Mononuclear cell (primary cell): ENCODE data around the gene LMNB1. TPM values are rescaled to one million over a fixed set of nuclear protein-coding genes. Genes with fewer than 3 reads are reported as not detected.
"Not testable (repeated sequence)": the region's sequence is repeated elsewhere in the genome, so short reads cannot be mapped to it uniquely, and the experiment has no call there.

Experiments
- H3K27me3 ChIP-seq: 2 replicates; pipeline ENCODE4 v1.6.0; 2011; ENCODE audit warnings: low read length, control low read depth; ENCODE audit not compliant: insufficient read depth
- H3K4me1 ChIP-seq: 2 replicates; pipeline ENCODE4 v1.5.1; 2011; ENCODE audit warnings: mild to moderate bottlenecking, low read length, control low read depth; ENCODE audit not compliant: insufficient read depth
- H3K4me3 ChIP-seq: 2 replicates; pipeline ENCODE4 v1.5.1; 2011; ENCODE audit warnings: mild to moderate bottlenecking, low read length, moderate library complexity
- H3K9me3 ChIP-seq: 2 replicates; pipeline ENCODE4 v1.5.1; 2011; ENCODE audit warnings: low read depth, mild to moderate bottlenecking, control low read depth, low read length
- total RNA-seq: library from RNA; depleted of rRNA; stranded (reverse); fragments of >200 nt; gene quantifications from one replicate; pipeline ENCODE4 v1.2.3, GENCODE V29; 2012

LMNB1 gene
- total RNA-seq, 1 donor, result 54.5 TPM

GRCh38 chr5:126763371-126763770 is 13.6 kb upstream of the LMNB1 start:
- no peaks in the 10 kb centered on the region for H3K27me3 ChIP-seq
- H3K4me3 ChIP-seq, result no peak overlapping the region
- peaks cover 53% of the 10 kb centered on the region for H3K4me1 ChIP-seq
- H3K9me3 ChIP-seq, result no peaks in the 10 kb centered on the region

- Histone ChIP-seq H3K4me1 (no peaks in the 10 kb centered on the region), H3K9me3 (no peaks in the 10 kb centered on the region), H3K4me3 (no peak overlapping the region), H3K27me3 (no peaks in the 10 kb centered on the region)
These were observed 7.2 kb upstream of the LMNB1 start for GRCh38 chr5:126769703-126770102.

- H3K4me1 ChIP-seq, result peaks cover 15% of the 10 kb centered on the region
- H3K4me3 ChIP-seq, H3K27me3 ChIP-seq, H3K9me3 ChIP-seq: not testable (repeated sequence)
These were observed 3.4 kb upstream of the LMNB1 start for GRCh38 chr5:126773536-126773935.

- not testable (repeated sequence) for H3K9me3 ChIP-seq, H3K27me3 ChIP-seq, H3K4me3 ChIP-seq
- peaks cover 25% of the 10 kb centered on the region for H3K4me1 ChIP-seq
These were observed 2.3 kb upstream of the LMNB1 start for GRCh38 chr5:126774595-126774994.

- Histone ChIP-seq H3K9me3 (no peaks in the 10 kb centered on the region), H3K27me3 (no peaks in the 10 kb centered on the region), H3K4me3 (peak overlapping the region; percentile 89), H3K4me1 (peaks cover 38% of the 10 kb centered on the region)
These were observed 480 bp downstream of the LMNB1 start for GRCh38 chr5:126777257-126777974.

- Histone ChIP-seq H3K4me1 (peaks cover 38% of the 10 kb centered on the region), H3K27me3 (no peaks in the 10 kb centered on the region), H3K9me3 (no peaks in the 10 kb centered on the region), H3K4me3 (peak overlapping the region; percentile 89)
These were observed 1.2 kb downstream of the LMNB1 start for GRCh38 chr5:126777975-126778674.

- no peaks in the 10 kb centered on the region for H3K9me3 ChIP-seq
- peaks cover 38% of the 10 kb centered on the region for H3K4me1 ChIP-seq
- H3K4me3 ChIP-seq, result peak overlapping the region; percentile 89
- H3K27me3 ChIP-seq, result no peaks in the 10 kb centered on the region
These were observed 1.9 kb downstream of the LMNB1 start for GRCh38 chr5:126778675-126779403.

- no peaks in the 10 kb centered on the region for H3K27me3 ChIP-seq
- H3K4me1 ChIP-seq, result peaks cover 37% of the 10 kb centered on the region
- no peaks in the 10 kb centered on the region for H3K9me3 ChIP-seq
- H3K4me3 ChIP-seq, result no peak overlapping the region
These were observed 3.4 kb downstream of the LMNB1 start for GRCh38 chr5:126780165-126780827.

GRCh38 chr5:126788409-126788808 is 11.5 kb downstream of the LMNB1 start:
- H3K9me3 ChIP-seq, H3K4me3 ChIP-seq, H3K27me3 ChIP-seq: not testable (repeated sequence)
- peaks cover 23% of the 10 kb centered on the region for H3K4me1 ChIP-seq

- H3K4me1 ChIP-seq, result peaks cover 30% of the 10 kb centered on the region
- no peaks in the 10 kb centered on the region for H3K27me3 ChIP-seq
- H3K9me3 ChIP-seq, result no peaks in the 10 kb centered on the region
- no peak overlapping the region for H3K4me3 ChIP-seq
These were observed 16.2 kb downstream of the LMNB1 start for GRCh38 chr5:126793097-126793496.

- not testable (repeated sequence) for H3K9me3 ChIP-seq, H3K4me3 ChIP-seq, H3K27me3 ChIP-seq
- H3K4me1 ChIP-seq, result peaks cover 28% of the 10 kb centered on the region
These were observed 16.7 kb downstream of the LMNB1 start for GRCh38 chr5:126793648-126794047.

- Histone ChIP-seq H3K27me3 (no peaks in the 10 kb centered on the region), H3K4me3 (no peak overlapping the region), H3K9me3 (no peaks in the 10 kb centered on the region), H3K4me1 (peaks cover 27% of the 10 kb centered on the region)
These were observed 17.4 kb downstream of the LMNB1 start for GRCh38 chr5:126794157-126794828.

- Histone ChIP-seq H3K27me3 (no peaks in the 10 kb centered on the region), H3K4me3 (no peak overlapping the region), H3K4me1 (peaks cover 35% of the 10 kb centered on the region), H3K9me3 (no peaks in the 10 kb centered on the region)
These were observed 22.8 kb downstream of the LMNB1 start for GRCh38 chr5:126799780-126800179.

GRCh38 chr5:126801174-126801991 is 24.4 kb downstream of the LMNB1 start:
- Histone ChIP-seq H3K27me3 (no peaks in the 10 kb centered on the region), H3K4me1 (peaks cover 36% of the 10 kb centered on the region), H3K4me3 (no peak overlapping the region), H3K9me3 (no peaks in the 10 kb centered on the region)
